NT2/D1 (cell line): ENCODE results near the gene ZBED3.

Experiments
- DNase-seq: peaks from one replicate; pipeline ENCODE4 v3.0.0-alpha.2; 2011; ENCODE audit warnings: low read depth, low spot score
- H3K27me3 ChIP-seq: 2 replicates; pipeline ENCODE4 v1.6.0; 2011; ENCODE audit warnings: mild to moderate bottlenecking; ENCODE audit not compliant: insufficient read length, insufficient read depth
- H3K36me3 ChIP-seq: 2 replicates; pipeline ENCODE4 v1.6.1; 2011; ENCODE audit warnings: mild to moderate bottlenecking, low read length, mixed read lengths; ENCODE audit not compliant: insufficient read depth, insufficient read length
- H3K4me1 ChIP-seq: 2 replicates; pipeline ENCODE4 v1.5.1; 2011; ENCODE audit not compliant: insufficient read depth, insufficient read length
- H3K4me3 ChIP-seq: 2 replicates; pipeline ENCODE4 v1.5.1; 2011; ENCODE audit warnings: low read depth; ENCODE audit not compliant: insufficient read length
- H3K9ac ChIP-seq: 2 replicates; pipeline ENCODE4 v1.6.0; 2011; ENCODE audit warnings: low read depth; ENCODE audit not compliant: insufficient read length
- H3K9me3 ChIP-seq: 2 replicates; pipeline ENCODE4 v1.5.1; 2011; ENCODE audit warnings: mild to moderate bottlenecking, low read length; ENCODE audit not compliant: insufficient read depth
- SUZ12 ChIP-seq: IDR thresholded peaks from 2 replicates; pipeline ENCODE4 v1.6.1; 2011; ENCODE audit not compliant: insufficient read length, insufficient read depth; ENCODE audit errors: extremely low read depth
- YY1 ChIP-seq: IDR thresholded peaks from 2 replicates; pipeline ENCODE4 v1.6.1; 2011; ENCODE audit not compliant: insufficient read length, insufficient read depth
- ZNF274 ChIP-seq: IDR thresholded peaks from 2 replicates; pipeline ENCODE4 v1.6.1; 2011; ENCODE audit warnings: mild to moderate bottlenecking, low read depth, low read length

Gene ZBED3

GRCh38 chr5:77028631-77029375 lies 58.3 kb downstream of the ZBED3 start:
- no peak for DNase-seq
- Histone ChIP-seq H3K4me3 (no peak overlapping the region), H3K36me3 (no peaks in the 10 kb centered on the region), H3K9ac (no peak overlapping the region), H3K4me1 (no peaks in the 10 kb centered on the region), H3K27me3 (no peaks in the 10 kb centered on the region), H3K9me3 (peaks cover 20% of the 10 kb centered on the region)
- TF ChIP-seq ZNF274: no peak
- no peak for TF ChIP-seq YY1
- no peak for TF ChIP-seq SUZ12

DNA sequence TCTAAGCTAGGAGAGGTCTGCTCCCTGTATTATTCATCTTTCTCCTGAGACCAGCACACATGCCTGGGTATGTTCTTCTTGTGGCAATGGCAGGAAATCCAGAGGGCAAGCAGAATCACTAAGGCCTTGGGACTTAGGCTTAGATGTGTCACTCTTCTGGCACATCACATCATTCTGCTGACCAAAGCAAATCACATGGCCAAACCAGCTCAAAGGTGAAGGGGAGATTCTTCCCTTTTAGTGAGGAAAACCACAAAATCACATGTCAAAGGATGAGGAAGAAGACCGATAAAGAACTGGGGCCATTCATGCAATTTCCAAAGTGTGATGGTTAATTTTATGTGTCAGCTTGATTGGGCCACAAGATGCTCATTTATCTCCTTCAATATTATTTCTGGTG lies 62.6 kb downstream of the ZBED3 start:
- Histone ChIP-seq H3K4me1 (no peaks in the 10 kb centered on the region), H3K4me3 (no peak overlapping the region), H3K27me3 (no peaks in the 10 kb centered on the region), H3K9ac (no peak overlapping the region), H3K36me3 (no peaks in the 10 kb centered on the region), H3K9me3 (peaks cover 11% of the 10 kb centered on the region)
- DNase-seq: no peak
- TF ChIP-seq ZNF274 (no peak), YY1 (no peak), SUZ12 (no peak)

- Histone ChIP-seq H3K9ac (no peak overlapping the region), H3K9me3 (no peaks in the 10 kb centered on the region), H3K4me3 (no peak overlapping the region), H3K27me3 (no peaks in the 10 kb centered on the region), H3K36me3 (no peaks in the 10 kb centered on the region), H3K4me1 (no peaks in the 10 kb centered on the region)
- DNase-seq: no peak
- TF ChIP-seq YY1: no peak
- no peak for TF ChIP-seq ZNF274
- no peak for TF ChIP-seq SUZ12
These were observed 64.3 kb downstream of the ZBED3 start for GRCh38 chr5:77022511-77023417.
